WTC11 (cell line): ENCODE measurements around the gene FGFR2. TPM values are rescaled to one million over a fixed set of nuclear protein-coding genes. Genes with fewer than 3 reads are reported as not detected.
A peak's percentile ranks its signal among the peaks of the same experiment; 100 is the strongest.

Source experiments
- ATAC-seq: fragments of 200-7000 bp; cut with Tn5 transposase; 2 replicates; pipeline ENCODE4 v1.10.0; 2021; ENCODE audit warnings: mild to moderate bottlenecking, moderate library complexity
- CTCF ChIA-PET: fragments of 300-600 bp; sonication (Branson Sonifier 250); formaldehyde crosslinking; loops from one replicate; lab custom pipeline; 2021; ENCODE audit warnings: antibody characterized with exemption; lab: Charles Lee
- POLR2A ChIA-PET: fragments of 350-600 bp; sonication (Branson Sonifier 250); formaldehyde crosslinking; loops from one replicate; lab custom pipeline; 2021; ENCODE audit warnings: antibody characterized with exemption; lab: Charles Lee
- DNase-seq: peaks from one replicate; pipeline ENCODE4 v3.0.0; 2021; ENCODE audit warnings: low spot score
- H3K27ac Mint-ChIP-seq: 2 replicates; pipeline ENCODE4 v1.8.0; 2021; ENCODE audit warnings: mixed read lengths
- H3K27me3 Mint-ChIP-seq: 2 replicates; pipeline ENCODE4 v1.8.0; 2021; ENCODE audit warnings: low read depth, mild to moderate bottlenecking, moderate library complexity, mixed read lengths
- H3K36me3 Mint-ChIP-seq: 2 replicates; pipeline ENCODE4 v1.8.0; 2021; ENCODE audit warnings: mixed read lengths
- H3K4me1 Mint-ChIP-seq: 2 replicates; pipeline ENCODE4 v1.8.0; 2022; ENCODE audit warnings: mixed read lengths
- H3K4me3 Mint-ChIP-seq: 2 replicates; pipeline ENCODE4 v1.8.0; 2021; ENCODE audit warnings: mild to moderate bottlenecking, moderate library complexity, mixed read lengths
- H3K9me3 Mint-ChIP-seq: 2 replicates; pipeline ENCODE4 v1.8.0; 2021; ENCODE audit warnings: mixed read lengths
- AFF4 ChIP-seq: sonication (generic); formaldehyde crosslinking; IDR thresholded peaks from 2 replicates; pipeline ENCODE4 v1.8.1; 2023; ENCODE audit warnings: mild to moderate bottlenecking, missing genetic modification reagents, borderline replicate concordance
- CREB1 ChIP-seq: sonication (generic); formaldehyde crosslinking; IDR thresholded peaks from 2 replicates; pipeline ENCODE4 v1.8.0; 2023; ENCODE audit warnings: mild to moderate bottlenecking, missing genetic modification reagents
- E2F1 ChIP-seq: sonication (generic); formaldehyde crosslinking; IDR thresholded peaks from 2 replicates; pipeline ENCODE4 v1.8.0; 2022; ENCODE audit warnings: mild to moderate bottlenecking, missing genetic modification reagents
- FOXP1 ChIP-seq: sonication (generic); formaldehyde crosslinking; IDR thresholded peaks from 2 replicates; pipeline ENCODE4 v1.8.0; 2022; ENCODE audit warnings: missing genetic modification reagents, mild to moderate bottlenecking, moderate library complexity, borderline replicate concordance
- IRF2 ChIP-seq: sonication (generic); formaldehyde crosslinking; IDR thresholded peaks from 2 replicates; pipeline ENCODE4 v1.8.0; 2022; ENCODE audit warnings: low read depth, missing genetic modification reagents, borderline replicate concordance
- KAT7 ChIP-seq: sonication (generic); formaldehyde crosslinking; IDR thresholded peaks from 2 replicates; pipeline ENCODE4 v1.8.1; 2023; ENCODE audit warnings: missing genetic modification reagents, mild to moderate bottlenecking, borderline replicate concordance
- MYBL2 ChIP-seq: sonication (generic); formaldehyde crosslinking; IDR thresholded peaks from 2 replicates; pipeline ENCODE4 v1.8.1; 2023; ENCODE audit warnings: mild to moderate bottlenecking, moderate library complexity, missing genetic modification reagents
- PRRX2 ChIP-seq: fragments of 250-450 bp; sonication (Bioruptor Pico); IDR thresholded peaks from 2 replicates; pipeline ENCODE4 v1.8.0; 2021; ENCODE audit warnings: mild to moderate bottlenecking
- ZBTB43 ChIP-seq: sonication (generic); formaldehyde crosslinking; IDR thresholded peaks from 2 replicates; pipeline ENCODE4 v1.8.1; 2023; ENCODE audit warnings: mild to moderate bottlenecking, missing genetic modification reagents
- ZNF219 ChIP-seq: sonication (generic); formaldehyde crosslinking; IDR thresholded peaks from 2 replicates; pipeline ENCODE4 v1.8.0; 2023; ENCODE audit warnings: missing genetic modification reagents, mild to moderate bottlenecking, borderline replicate concordance
- ZNF317 ChIP-seq: sonication (generic); formaldehyde crosslinking; IDR thresholded peaks from 2 replicates; pipeline ENCODE4 v1.8.1; 2023; ENCODE audit warnings: low read depth, mild to moderate bottlenecking, moderate library complexity, missing genetic modification reagents, borderline replicate concordance
- total RNA-seq: library from RNA; stranded (reverse); gene quantifications from 3 replicates; pipeline ENCODE4 v1.2.3, GENCODE V29; 2021
- TF ChIP-seq, protein P1 (sequence below): sonication (generic); formaldehyde crosslinking; IDR thresholded peaks from 2 replicates; pipeline ENCODE4 v1.8.0; 2022; ENCODE audit warnings: missing genetic modification reagents
- TF ChIP-seq, protein P2 (sequence below): sonication (generic); formaldehyde crosslinking; IDR thresholded peaks from 2 replicates; pipeline ENCODE4 v1.8.1; 2022; ENCODE audit warnings: mild to moderate bottlenecking, missing genetic modification reagents, moderate library complexity, borderline replicate concordance

The FGFR2 gene
- total RNA-seq, 1 experiment from 2014 or later: 95.0 TPM

- no peaks in the 10 kb centered on the region for H3K27me3 Mint-ChIP-seq
- TF ChIP-seq IRF2 (CRISPR knock-in tag) (no peak), PRRX2 (CRISPR knock-in tag) (no peak), ZNF317 (CRISPR knock-in tag) (no peak), ZNF219 (CRISPR knock-in tag) (no peak), FOXP1 (CRISPR knock-in tag) (no peak), MYBL2 (CRISPR knock-in tag) (no peak), E2F1 (no peak), CREB1 (no peak), AFF4 (CRISPR knock-in tag) (no peak), KAT7 (no peak), ZBTB43 (no peak)
- TF ChIP-seq, protein P1, sequence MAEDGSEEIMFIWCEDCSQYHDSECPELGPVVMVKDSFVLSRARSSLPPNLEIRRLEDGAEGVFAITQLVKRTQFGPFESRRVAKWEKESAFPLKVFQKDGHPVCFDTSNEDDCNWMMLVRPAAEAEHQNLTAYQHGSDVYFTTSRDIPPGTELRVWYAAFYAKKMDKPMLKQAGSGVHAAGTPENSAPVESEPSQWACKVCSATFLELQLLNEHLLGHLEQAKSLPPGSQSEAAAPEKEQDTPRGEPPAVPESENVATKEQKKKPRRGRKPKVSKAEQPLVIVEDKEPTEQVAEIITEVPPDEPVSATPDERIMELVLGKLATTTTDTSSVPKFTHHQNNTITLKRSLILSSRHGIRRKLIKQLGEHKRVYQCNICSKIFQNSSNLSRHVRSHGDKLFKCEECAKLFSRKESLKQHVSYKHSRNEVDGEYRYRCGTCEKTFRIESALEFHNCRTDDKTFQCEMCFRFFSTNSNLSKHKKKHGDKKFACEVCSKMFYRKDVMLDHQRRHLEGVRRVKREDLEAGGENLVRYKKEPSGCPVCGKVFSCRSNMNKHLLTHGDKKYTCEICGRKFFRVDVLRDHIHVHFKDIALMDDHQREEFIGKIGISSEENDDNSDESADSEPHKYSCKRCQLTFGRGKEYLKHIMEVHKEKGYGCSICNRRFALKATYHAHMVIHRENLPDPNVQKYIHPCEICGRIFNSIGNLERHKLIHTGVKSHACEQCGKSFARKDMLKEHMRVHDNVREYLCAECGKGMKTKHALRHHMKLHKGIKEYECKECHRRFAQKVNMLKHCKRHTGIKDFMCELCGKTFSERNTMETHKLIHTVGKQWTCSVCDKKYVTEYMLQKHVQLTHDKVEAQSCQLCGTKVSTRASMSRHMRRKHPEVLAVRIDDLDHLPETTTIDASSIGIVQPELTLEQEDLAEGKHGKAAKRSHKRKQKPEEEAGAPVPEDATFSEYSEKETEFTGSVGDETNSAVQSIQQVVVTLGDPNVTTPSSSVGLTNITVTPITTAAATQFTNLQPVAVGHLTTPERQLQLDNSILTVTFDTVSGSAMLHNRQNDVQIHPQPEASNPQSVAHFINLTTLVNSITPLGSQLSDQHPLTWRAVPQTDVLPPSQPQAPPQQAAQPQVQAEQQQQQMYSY (CRISPR knock-in tag): no peak
- TF ChIP-seq, protein P2, sequence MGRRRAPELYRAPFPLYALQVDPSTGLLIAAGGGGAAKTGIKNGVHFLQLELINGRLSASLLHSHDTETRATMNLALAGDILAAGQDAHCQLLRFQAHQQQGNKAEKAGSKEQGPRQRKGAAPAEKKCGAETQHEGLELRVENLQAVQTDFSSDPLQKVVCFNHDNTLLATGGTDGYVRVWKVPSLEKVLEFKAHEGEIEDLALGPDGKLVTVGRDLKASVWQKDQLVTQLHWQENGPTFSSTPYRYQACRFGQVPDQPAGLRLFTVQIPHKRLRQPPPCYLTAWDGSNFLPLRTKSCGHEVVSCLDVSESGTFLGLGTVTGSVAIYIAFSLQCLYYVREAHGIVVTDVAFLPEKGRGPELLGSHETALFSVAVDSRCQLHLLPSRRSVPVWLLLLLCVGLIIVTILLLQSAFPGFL (CRISPR knock-in tag): no peak
- H3K4me3 Mint-ChIP-seq: no peak overlapping the region
- H3K9me3 Mint-ChIP-seq: no peaks in the 10 kb centered on the region
- POLR2A ChIA-PET: no interaction called here
- no peak for DNase-seq
- CTCF ChIA-PET: no interaction called here
- ATAC-seq: no peak
- peak overlapping the region; percentile 83 for H3K27ac Mint-ChIP-seq
- H3K4me1 Mint-ChIP-seq: peaks cover 12% of the 10 kb centered on the region
- H3K36me3 Mint-ChIP-seq: peaks cover 91% of the 10 kb centered on the region
These were observed 97.4 kb downstream of the FGFR2 start for GRCh38 chr10:121500701-121501332.
